Mucosa of descending colon (tissue), 3 donors: ENCODE measurements around the gene SEC14L2. TPM values are rescaled to one million over a fixed set of nuclear protein-coding genes. Genes with fewer than 3 reads are reported as not detected.

ENCODE experiments used
- ATAC-seq: fragments of 200-7000 bp; cut with Tn5 transposase; one replicate; pipeline ENCODE4 v1.9.1; 2020; ENCODE audit warnings: mild to moderate bottlenecking, moderate library complexity
- DNase-seq, 3 donors: peaks; one replicate each; pipeline ENCODE4 v3.0.0-alpha.2; 2020
- H3K36me3 ChIP-seq: fragments of 200-600 bp; one replicate; pipeline ENCODE4 v1.8.0; 2021; ENCODE audit warnings: low read depth, mild to moderate bottlenecking
- H3K4me1 ChIP-seq: fragments of 200-600 bp; one replicate; pipeline ENCODE4 v1.8.0; 2021; ENCODE audit warnings: low read depth, mild to moderate bottlenecking
- H3K4me3 ChIP-seq: fragments of 200-600 bp; one replicate; pipeline ENCODE4 v1.8.0; 2021; ENCODE audit warnings: mild to moderate bottlenecking
- H3K9me3 ChIP-seq: fragments of 200-600 bp; one replicate; pipeline ENCODE4 v1.8.0; 2021; ENCODE audit warnings: mild to moderate bottlenecking
- intact Hi-C, 2 donors: fragments of 100-400 bp; cut with DNase I in 1 of 2; cut with micrococcal nuclease in 1 of 2; formaldehyde crosslinking; loops; one replicate each; pipeline versions ENCODE4 v1.11.0 to v1.11.1; 2022; cut with DNase I, micrococcal nuclease
- total RNA-seq, 3 donors: library from RNA; stranded (reverse); fragmentation: NEBNext Ultra II Directional in 2 of 3; extraction: Animal tissue kit (Norgen Biotek cat#: 25700) in 2 of 3; gene quantifications; one replicate each; pipeline versions ENCODE4 v1.2.1 to v1.2.4, GENCODE V29; 2021 to 2023
- TF ChIP-seq, protein P1 (sequence below): fragments of 200-600 bp; IDR thresholded peaks from one replicate; pipeline ENCODE4 v1.8.0; 2022; ENCODE audit warnings: antibody characterized with exemption, mild to moderate bottlenecking
- donor health status: DM: no; HTN: no; CAD: no; lungs with moderate emphysema.
- donor health status: DM: no; HTN: no; CAD: no.
- donor health status: DM: no; HTN: yes; CAD: no.

SEC14L2 gene
- total RNA-seq, 3 donors from 2014 or later = 0.67 to 4.0 (median 2.5) TPM

DNA sequence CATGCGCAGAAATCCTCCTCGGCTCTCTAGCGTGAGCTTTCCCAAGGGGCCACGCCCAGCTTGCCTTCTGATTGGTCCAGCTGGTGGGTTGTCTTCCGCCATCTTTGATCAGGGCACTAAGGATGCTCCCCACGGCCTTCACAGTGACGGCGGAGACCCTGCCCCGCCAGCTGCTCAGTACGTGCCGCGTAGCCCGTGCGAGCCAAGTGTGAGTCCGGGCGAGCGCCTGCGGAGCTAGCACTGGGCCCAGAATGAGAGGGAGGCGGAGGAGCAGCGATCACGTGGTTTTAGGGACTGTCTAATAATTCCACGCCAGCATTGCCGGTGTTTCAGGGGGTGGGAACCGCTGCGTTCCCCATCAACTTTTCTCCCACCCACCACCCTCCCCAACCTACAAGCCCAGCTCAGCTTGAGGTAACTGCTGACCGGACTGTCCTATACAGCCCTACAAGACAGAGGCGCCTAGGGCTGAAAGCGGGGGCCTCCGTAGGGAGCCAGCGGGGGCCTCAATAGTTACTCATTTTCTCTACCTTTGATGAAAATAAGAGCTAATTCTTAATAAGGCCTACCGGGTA lies 27.2 kb downstream of the SEC14L2 start:
- intact Hi-C loops = no loop called here
- Histone ChIP-seq H3K4me3 (peak overlapping the region; percentile 36), H3K9me3 (no peaks in the 10 kb centered on the region), H3K4me1 (peaks cover 39% of the 10 kb centered on the region), H3K36me3 (no peaks in the 10 kb centered on the region)
- DNase-seq (peak; percentile 97 to 99 (median 99)), ATAC-seq (peak; percentile 83)
- TF ChIP-seq, protein P1, sequence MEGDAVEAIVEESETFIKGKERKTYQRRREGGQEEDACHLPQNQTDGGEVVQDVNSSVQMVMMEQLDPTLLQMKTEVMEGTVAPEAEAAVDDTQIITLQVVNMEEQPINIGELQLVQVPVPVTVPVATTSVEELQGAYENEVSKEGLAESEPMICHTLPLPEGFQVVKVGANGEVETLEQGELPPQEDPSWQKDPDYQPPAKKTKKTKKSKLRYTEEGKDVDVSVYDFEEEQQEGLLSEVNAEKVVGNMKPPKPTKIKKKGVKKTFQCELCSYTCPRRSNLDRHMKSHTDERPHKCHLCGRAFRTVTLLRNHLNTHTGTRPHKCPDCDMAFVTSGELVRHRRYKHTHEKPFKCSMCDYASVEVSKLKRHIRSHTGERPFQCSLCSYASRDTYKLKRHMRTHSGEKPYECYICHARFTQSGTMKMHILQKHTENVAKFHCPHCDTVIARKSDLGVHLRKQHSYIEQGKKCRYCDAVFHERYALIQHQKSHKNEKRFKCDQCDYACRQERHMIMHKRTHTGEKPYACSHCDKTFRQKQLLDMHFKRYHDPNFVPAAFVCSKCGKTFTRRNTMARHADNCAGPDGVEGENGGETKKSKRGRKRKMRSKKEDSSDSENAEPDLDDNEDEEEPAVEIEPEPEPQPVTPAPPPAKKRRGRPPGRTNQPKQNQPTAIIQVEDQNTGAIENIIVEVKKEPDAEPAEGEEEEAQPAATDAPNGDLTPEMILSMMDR = no peak

DNA sequence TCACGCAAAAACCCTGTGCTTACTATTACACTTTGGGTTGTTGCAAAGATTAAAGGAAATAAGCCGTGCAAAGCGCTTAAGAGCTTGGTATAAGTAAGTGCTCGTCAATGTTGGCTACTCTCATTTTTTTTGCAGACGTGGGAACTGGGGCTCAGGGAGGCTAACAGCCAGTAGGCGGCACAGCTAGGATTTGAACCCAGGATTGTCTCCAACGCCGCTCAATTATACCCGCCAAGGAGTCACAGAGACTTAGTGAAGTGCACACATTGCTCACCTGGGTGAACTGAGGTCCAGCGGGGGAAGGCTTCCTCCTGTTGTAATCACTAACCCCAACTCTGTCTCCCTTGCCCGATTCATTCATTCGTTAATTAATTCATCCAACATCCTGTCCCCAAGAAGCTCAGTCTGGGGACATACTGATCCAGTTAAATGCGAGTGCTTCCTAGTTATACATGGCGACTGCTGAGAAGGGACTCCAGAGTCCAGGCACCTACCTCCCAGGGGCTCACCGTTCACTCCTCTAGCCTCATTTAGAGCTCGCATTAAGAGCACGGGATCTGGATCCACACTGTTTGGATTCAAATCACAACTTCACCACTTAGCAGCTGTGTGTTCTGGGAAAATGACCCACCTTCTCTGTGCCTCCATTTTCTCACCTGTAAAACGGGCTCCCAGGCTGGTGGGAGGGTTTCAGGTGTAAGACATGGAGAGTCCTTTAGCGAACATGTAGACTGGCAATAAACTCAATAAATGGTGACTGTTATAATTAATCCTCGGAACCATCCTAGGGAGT lies 27.9 kb downstream of the SEC14L2 start:
- Histone ChIP-seq H3K4me1 (peaks cover 39% of the 10 kb centered on the region), H3K36me3 (no peaks in the 10 kb centered on the region), H3K4me3 (no peak overlapping the region), H3K9me3 (no peaks in the 10 kb centered on the region)
- DNase-seq (peak in 1 of 3 donors; percentile 14), ATAC-seq (no peak)
- TF ChIP-seq, protein P1 = no peak
- intact Hi-C loops = no loop called here

DNA sequence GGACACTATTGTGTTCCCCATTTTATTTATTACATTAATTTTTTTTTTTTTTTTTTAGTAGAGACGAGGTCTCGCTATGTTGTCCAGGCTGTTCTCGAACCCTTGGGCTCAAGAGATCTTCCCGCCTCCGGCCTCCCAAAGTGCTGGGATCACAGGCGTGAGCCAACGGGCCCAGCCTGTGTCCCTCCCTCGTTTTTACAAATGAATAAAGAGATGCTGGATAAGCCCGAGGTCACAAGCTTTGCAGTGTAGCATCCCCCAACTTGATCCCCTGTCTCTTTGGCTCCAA lies 28.5 kb downstream of the SEC14L2 start:
- Histone ChIP-seq H3K4me1 (peaks cover 39% of the 10 kb centered on the region), H3K36me3 (no peaks in the 10 kb centered on the region), H3K9me3 (no peaks in the 10 kb centered on the region), H3K4me3 (peak overlapping the region; percentile 58)
- intact Hi-C loops = no loop called here
- no peak for DNase-seq
- ATAC-seq = no peak
- TF ChIP-seq, protein P1 = no peak

DNA sequence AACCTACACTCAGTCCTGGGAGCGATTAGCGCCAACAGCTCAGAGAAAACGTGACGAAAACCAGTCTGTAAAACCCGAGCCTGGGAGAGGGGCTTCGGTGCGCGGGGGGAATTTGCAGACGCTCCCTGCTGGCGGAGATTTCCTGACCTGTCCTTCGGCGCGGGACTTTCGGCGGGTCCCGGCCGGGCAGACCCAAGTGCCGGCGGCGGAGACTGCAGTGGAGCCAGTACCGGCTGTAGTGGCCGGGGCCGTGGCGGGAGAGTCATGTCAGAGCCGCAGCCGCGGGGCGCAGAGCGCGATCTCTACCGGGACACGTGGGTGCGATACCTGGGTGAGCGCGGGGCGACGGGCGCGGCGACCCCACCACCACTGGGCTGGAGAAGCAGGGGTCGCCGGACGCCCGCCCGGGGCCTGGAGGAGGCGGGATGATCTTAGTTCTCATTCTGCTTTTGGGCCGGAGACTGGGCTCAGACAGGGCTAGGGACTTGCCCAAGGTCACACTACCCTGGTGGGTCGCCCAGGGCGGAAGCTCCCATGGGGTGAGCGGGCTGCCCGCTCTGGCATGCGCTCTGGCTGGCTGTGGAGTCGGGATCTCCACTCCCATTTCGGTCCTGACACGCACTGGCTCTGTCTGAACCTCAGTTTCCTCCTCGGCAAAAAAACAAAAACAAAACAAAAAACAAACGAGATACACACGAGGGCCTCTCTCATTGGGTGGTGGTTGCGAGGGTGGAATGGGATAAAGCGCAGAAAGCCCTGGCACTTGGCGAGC lies 29.0 kb downstream of the SEC14L2 start, which contains the start of gene MTFP1:
Gene MTFP1 (plus strand): TSS at position 153 of the 772 bp plus-strand sequence. CDS start 112 bp downstream, at position 265.
- H3K4me3 ChIP-seq = peak within 1 kb of the TSS; percentile 58
- intact Hi-C loops = no loop called here
- ATAC-seq (peak; percentile 0), DNase-seq (peak; percentile 67 to 78 (median 75))
- H3K4me1 ChIP-seq = peaks cover 39% of the 10 kb centered on the region
- TF ChIP-seq, protein P1 = no peak
- H3K9me3 ChIP-seq = no peaks in the 10 kb centered on the region
- no peaks in the 10 kb centered on the region for H3K36me3 ChIP-seq

DNA sequence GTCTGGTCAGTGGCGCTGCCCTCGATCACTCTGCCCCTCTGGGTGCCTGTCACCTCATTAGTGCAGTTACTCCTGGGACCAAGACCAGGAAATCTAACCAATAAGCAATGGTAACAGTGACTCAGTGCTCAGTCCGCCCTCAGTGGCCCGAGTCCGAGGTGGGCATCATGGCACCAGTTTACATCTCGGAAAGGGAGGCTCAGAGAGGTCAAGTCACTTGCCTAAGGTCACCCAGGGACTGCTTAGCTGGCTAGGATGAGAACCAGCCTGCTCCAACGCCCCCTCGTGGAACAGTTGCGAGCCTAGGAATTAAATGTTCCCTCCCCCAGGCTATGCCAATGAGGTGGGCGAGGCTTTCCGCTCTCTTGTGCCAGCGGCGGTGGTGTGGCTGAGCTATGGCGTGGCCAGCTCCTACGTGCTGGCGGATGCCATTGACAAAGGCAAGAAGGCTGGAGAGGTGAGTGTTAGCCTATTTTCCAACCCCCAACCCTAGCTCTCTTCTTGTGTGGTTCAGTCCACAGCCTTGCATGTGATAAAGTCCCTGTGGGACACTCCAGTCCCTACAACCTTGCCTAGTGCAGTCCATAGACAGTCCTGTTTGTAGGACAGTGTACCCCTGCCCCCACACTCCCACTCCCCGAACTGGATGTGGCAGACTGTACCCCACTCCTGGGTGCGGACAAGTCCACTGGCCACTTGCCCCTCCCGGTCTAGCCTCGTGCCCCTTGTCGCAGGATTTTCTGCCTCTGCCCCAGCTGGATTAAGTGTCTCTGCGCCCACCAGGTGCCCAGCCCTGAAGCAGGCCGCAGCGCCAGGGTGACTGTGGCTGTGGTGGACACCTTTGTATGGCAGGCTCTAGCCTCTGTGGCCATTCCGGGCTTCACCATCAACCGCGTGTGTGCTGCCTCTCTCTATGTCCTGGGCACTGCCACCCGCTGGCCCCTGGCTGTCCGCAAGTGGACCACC lies 29.9 kb downstream of the SEC14L2 start:
- no peak overlapping the region for H3K4me3 ChIP-seq
- DNase-seq = peak; percentile 91 to 97 (median 93)
- TF ChIP-seq, protein P1 = peak; percentile 76
- H3K4me1 ChIP-seq = peaks cover 33% of the 10 kb centered on the region
- H3K9me3 ChIP-seq = no peaks in the 10 kb centered on the region
- intact Hi-C loops = no loop called here
- no peaks in the 10 kb centered on the region for H3K36me3 ChIP-seq
- ATAC-seq = peak; percentile 55
